ENCODE data around the gene CLCNKB. TPM values are rescaled to one million over a fixed set of nuclear protein-coding genes. Genes with fewer than 3 reads are reported as not detected.

The CLCNKB gene
- total RNA-seq, 4 donors from 2014 or later, result 0.39 to 3.1 (median 0.44) TPM; not detected in 1

- no peaks in the 10 kb centered on the region for H3K9me3 ChIP-seq
- H3K36me3 ChIP-seq, result no peaks in the 10 kb centered on the region
- H3K27me3 ChIP-seq, result no peaks in the 10 kb centered on the region
- peaks cover 0 to 9% (median 4%) of the 10 kb centered on the region in 4 donors for H3K4me1 ChIP-seq
- H3K4me3 ChIP-seq, result no peak overlapping the region
- 74 to 81% methylated on average over 6 of the region's 6 CpGs for WGBS, 2 donors
- H3K27ac ChIP-seq, result no peak overlapping the region
- TF ChIP-seq, protein P1, sequence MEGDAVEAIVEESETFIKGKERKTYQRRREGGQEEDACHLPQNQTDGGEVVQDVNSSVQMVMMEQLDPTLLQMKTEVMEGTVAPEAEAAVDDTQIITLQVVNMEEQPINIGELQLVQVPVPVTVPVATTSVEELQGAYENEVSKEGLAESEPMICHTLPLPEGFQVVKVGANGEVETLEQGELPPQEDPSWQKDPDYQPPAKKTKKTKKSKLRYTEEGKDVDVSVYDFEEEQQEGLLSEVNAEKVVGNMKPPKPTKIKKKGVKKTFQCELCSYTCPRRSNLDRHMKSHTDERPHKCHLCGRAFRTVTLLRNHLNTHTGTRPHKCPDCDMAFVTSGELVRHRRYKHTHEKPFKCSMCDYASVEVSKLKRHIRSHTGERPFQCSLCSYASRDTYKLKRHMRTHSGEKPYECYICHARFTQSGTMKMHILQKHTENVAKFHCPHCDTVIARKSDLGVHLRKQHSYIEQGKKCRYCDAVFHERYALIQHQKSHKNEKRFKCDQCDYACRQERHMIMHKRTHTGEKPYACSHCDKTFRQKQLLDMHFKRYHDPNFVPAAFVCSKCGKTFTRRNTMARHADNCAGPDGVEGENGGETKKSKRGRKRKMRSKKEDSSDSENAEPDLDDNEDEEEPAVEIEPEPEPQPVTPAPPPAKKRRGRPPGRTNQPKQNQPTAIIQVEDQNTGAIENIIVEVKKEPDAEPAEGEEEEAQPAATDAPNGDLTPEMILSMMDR (IDR thresholded peaks at IDR 0.05), result no peak
- TF ChIP-seq EP300 (IDR thresholded peaks at IDR 0.05) (no peak), POLR2A (IDR thresholded peaks at IDR 0.05) (no peak)
- no peak for DNase-seq (ENCODE audit: low spot score in 2 of 2)
Measured at GRCh38 chr1:16007671-16008341, 35.8 kb upstream of the CLCNKB start.

DNA sequence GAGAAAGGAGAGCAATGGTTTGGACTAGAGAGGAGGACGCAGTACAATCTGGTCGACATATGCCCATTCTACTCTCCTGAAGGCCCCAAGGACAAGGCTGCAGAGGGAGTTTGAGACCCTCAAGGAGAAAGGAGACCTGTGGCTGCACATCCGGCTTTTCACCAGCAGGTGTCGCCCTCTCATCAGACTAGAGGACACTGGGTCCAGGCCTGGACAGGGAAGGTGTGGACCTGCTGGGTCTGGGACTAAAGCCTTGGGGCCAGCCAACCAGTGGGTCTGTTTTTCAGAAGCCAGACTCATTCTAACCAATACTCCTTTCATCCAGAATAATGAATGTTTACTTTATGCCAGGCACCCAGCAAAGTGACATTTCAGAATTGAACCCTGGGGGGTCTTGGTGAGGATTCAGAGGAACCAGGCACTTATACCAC is 34.5 kb upstream of the CLCNKB start:
- no peaks in the 10 kb centered on the region for H3K9me3 ChIP-seq
- peak; percentile 68 to 78 for DNase-seq (ENCODE audit: low spot score in 2 of 2)
- H3K27ac ChIP-seq, result no peak overlapping the region
- TF ChIP-seq, protein P1 (IDR thresholded peaks at IDR 0.05), result peak; percentile 87 to 97 (median 95)
- TF ChIP-seq POLR2A (IDR thresholded peaks at IDR 0.05), result no peak
- peaks cover 0 to 21% (median 8%) of the 10 kb centered on the region in 4 donors for H3K4me1 ChIP-seq
- 0 to 3% methylated on average over 4 of the region's 4 CpGs for WGBS, 2 donors
- H3K4me3 ChIP-seq, result no peak overlapping the region
- H3K27me3 ChIP-seq, result no peaks in the 10 kb centered on the region
- H3K36me3 ChIP-seq, result no peaks in the 10 kb centered on the region

DNA sequence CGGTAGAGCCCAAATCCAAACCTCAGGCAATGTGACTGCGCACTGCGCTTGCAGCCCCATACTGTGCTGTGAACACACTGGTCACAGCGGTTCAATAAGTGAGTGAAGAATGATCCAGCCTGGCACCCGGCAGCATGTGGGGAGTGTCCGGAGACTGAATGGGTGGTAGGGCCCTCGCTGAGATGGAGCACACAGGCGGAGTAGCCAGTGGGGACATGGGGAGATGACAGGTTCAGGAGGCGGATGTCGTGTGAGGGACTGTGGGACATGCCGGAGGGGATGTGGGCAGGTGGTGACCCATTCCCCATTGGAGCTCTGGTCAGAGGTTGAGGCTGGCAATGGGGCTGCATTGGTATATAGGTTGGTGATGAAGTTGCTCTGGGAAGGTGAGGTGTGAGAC is 33.9 kb upstream of the CLCNKB start:
- H3K36me3 ChIP-seq, result no peaks in the 10 kb centered on the region
- H3K27me3 ChIP-seq, result no peaks in the 10 kb centered on the region
- peaks cover 0 to 28% (median 8%) of the 10 kb centered on the region in 4 donors for H3K4me1 ChIP-seq
- no peaks in the 10 kb centered on the region for H3K9me3 ChIP-seq
- no peak for DNase-seq (ENCODE audit: low spot score in 2 of 2)
- H3K4me3 ChIP-seq, result no peak overlapping the region
- WGBS, 2 donors, result 88 to 90% methylated on average over 11 of the region's 11 CpGs
- no peak overlapping the region for H3K27ac ChIP-seq
- TF ChIP-seq EP300 (IDR thresholded peaks at IDR 0.05) (no peak), POLR2A (IDR thresholded peaks at IDR 0.05) (no peak)
- TF ChIP-seq, protein P1 (IDR thresholded peaks at IDR 0.05), result no peak

- H3K4me3 ChIP-seq, result no peak overlapping the region
- TF ChIP-seq POLR2A (IDR thresholded peaks at IDR 0.05), result no peak
- TF ChIP-seq EP300 (IDR thresholded peaks at IDR 0.05), result no peak
- TF ChIP-seq, protein P1 (IDR thresholded peaks at IDR 0.05), result no peak
- peaks cover 0 to 37% (median 9%) of the 10 kb centered on the region in 4 donors for H3K4me1 ChIP-seq
- no peak overlapping the region for H3K27ac ChIP-seq
- H3K27me3 ChIP-seq, result no peaks in the 10 kb centered on the region
- DNase-seq (ENCODE audit: low spot score in 2 of 2), result no peak
- no peaks in the 10 kb centered on the region for H3K36me3 ChIP-seq
- WGBS, 2 donors, result 87 to 94% methylated on average over 3 of the region's 3 CpGs
- no peaks in the 10 kb centered on the region for H3K9me3 ChIP-seq
Measured at GRCh38 chr1:16010837-16011236, 32.7 kb upstream of the CLCNKB start.

- H3K4me3 ChIP-seq, result no peak overlapping the region
Measured at GRCh38 chr1:16011936-16012589, 31.5 kb upstream of the CLCNKB start.

More at GRCh38 chr1:16011936-16012589, 31.5 kb upstream of the CLCNKB start:
- 93 to 98% methylated on average over 11 of the region's 11 CpGs for WGBS, 2 donors
- DNase-seq (ENCODE audit: low spot score in 2 of 2), result no peak
- no peaks in the 10 kb centered on the region for H3K36me3 ChIP-seq
- peak overlapping the region in 2 of 4 donors; percentile 30 to 80 for H3K27ac ChIP-seq
- no peaks in the 10 kb centered on the region for H3K9me3 ChIP-seq
- TF ChIP-seq, protein P1 (IDR thresholded peaks at IDR 0.05), result no peak
- no peak for TF ChIP-seq POLR2A (IDR thresholded peaks at IDR 0.05)
- no peak for TF ChIP-seq EP300 (IDR thresholded peaks at IDR 0.05)
- H3K27me3 ChIP-seq, result no peaks in the 10 kb centered on the region
- peaks cover 0 to 49% (median 11%) of the 10 kb centered on the region in 4 donors for H3K4me1 ChIP-seq
